ENCODE measurements around the gene DNAJC13. TPM values are rescaled to one million over a fixed set of nuclear protein-coding genes. Genes with fewer than 3 reads are reported as not detected.

Gene DNAJC13
- total and polyA plus RNA-seq, 2 donors (not counting 1 experiment from before 2014, with no cell fraction given) = 9.7 to 51.1 TPM

GRCh38 chr3:132519914-132520313 lies 102.6 kb downstream of the DNAJC13 start:
- CTCF ChIA-PET = interaction anchor here (0.6 to 1.7 kb wide), 2 partner anchors 16 to 923 kb away, joined by 3 to 4 read pairs; no protein-coding TSS in a partner anchor
- POLR2A ChIA-PET = no interaction called here
- DNase-seq (no peak), ATAC-seq (ENCODE audit: low read depth) (no peak)
- H3K79me2 ChIP-seq (ENCODE audit: control insufficient read depth, insufficient read depth, low read length) = no peaks in the 10 kb centered on the region
- H3K9ac ChIP-seq (ENCODE audit: low read length) = no peak overlapping the region
- no peak overlapping the region for H3K4me3 Mint-ChIP-seq
- no peaks in the 10 kb centered on the region for H3K4me1 Mint-ChIP-seq
- WGBS (ENCODE audit: insufficient coverage) = 93% methylated on average over 3 of the region's 5 CpGs
- H3K9me3 ChIP-seq (ENCODE audit: control extremely low read depth in 1 of 3, control insufficient read depth in 2 of 3, insufficient read depth in 1 of 3, low read length in 2 of 3) = no peaks in the 10 kb centered on the region
- H3K27ac ChIP-seq (ENCODE audit: low read length in 2 of 2) = no peak overlapping the region
- TF ChIP-seq, protein P1, sequence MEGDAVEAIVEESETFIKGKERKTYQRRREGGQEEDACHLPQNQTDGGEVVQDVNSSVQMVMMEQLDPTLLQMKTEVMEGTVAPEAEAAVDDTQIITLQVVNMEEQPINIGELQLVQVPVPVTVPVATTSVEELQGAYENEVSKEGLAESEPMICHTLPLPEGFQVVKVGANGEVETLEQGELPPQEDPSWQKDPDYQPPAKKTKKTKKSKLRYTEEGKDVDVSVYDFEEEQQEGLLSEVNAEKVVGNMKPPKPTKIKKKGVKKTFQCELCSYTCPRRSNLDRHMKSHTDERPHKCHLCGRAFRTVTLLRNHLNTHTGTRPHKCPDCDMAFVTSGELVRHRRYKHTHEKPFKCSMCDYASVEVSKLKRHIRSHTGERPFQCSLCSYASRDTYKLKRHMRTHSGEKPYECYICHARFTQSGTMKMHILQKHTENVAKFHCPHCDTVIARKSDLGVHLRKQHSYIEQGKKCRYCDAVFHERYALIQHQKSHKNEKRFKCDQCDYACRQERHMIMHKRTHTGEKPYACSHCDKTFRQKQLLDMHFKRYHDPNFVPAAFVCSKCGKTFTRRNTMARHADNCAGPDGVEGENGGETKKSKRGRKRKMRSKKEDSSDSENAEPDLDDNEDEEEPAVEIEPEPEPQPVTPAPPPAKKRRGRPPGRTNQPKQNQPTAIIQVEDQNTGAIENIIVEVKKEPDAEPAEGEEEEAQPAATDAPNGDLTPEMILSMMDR (IDR thresholded peaks at IDR 0.05) = no peak
- TF ChIP-seq EZH2 (IDR thresholded peaks at IDR 0.05; ENCODE audit: borderline replicate concordance, insufficient read depth, low read depth, low read length, poor library complexity, severe bottlenecking) = no peak
- no peaks in the 10 kb centered on the region for H3K27me3 Mint-ChIP-seq
- no peaks in the 10 kb centered on the region for H4K20me1 ChIP-seq (ENCODE audit: control insufficient read depth, insufficient read depth, low read length, poor library complexity, severe bottlenecking)
- H3K4me1 ChIP-seq (ENCODE audit: control insufficient read depth in 2 of 2, insufficient read depth in 2 of 2, low read length in 2 of 2) = no peaks in the 10 kb centered on the region
- H3K27me3 ChIP-seq (replicated peaks in 1 of 4; ENCODE audit: control extremely low read depth in 1 of 4, control insufficient read depth in 3 of 4, insufficient read depth in 4 of 4, low read length in 3 of 4) = no peaks in the 10 kb centered on the region
- H2AFZ ChIP-seq (ENCODE audit: insufficient read depth, low read depth, low read length, poor library complexity, severe bottlenecking) = no peak overlapping the region
- no peak overlapping the region for H3K4me2 ChIP-seq (replicated peaks; ENCODE audit: low read depth, low read length, poor library complexity, severe bottlenecking)
- no peak overlapping the region for H3K27ac Mint-ChIP-seq
- intact Hi-C loops (cut with micrococcal nuclease) = no loop called here
- no peaks in the 10 kb centered on the region for H3K9me3 Mint-ChIP-seq (ENCODE audit: insufficient read depth)
- no peak overlapping the region for H3K4me3 ChIP-seq (ENCODE audit: control extremely low read depth in 1 of 5, extremely low read depth in 1 of 5, insufficient read depth in 1 of 5, low read depth in 2 of 5, low read length in 4 of 5)
- H3K36me3 ChIP-seq (replicated peaks in 1 of 2; ENCODE audit: control extremely low read depth in 1 of 2, control insufficient read depth in 1 of 2, extremely low read depth in 1 of 2, insufficient read depth in 2 of 2, low read length in 1 of 2) = peaks cover 20 to 82% of the 10 kb centered on the region in 2 experiments

DNA sequence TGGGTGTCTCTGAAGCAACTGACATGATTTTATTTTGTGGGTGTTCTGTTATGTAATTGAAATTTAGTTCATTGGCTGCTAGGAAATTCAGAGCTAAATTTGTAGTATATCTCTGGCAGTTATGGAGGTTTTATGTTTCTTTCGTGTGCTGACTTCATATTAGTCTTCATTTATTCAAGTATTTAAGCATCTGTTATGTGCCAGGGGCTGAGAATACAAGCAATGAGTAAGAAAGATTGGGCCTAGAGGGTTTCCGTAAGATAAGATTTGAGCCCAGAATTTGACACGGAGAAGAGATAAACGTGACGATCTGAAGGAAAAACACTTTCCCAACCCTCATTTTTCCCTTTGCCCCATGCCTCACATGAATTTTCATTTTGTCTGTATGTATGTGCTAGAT lies 104.6 kb downstream of the DNAJC13 start:
- CTCF ChIA-PET = interaction anchor here (2.3 kb wide), 1 partner anchor 14 kb away, joined by 7 read pairs; no protein-coding TSS in a partner anchor
- Mint-ChIP-seq H3K4me1 (no peaks in the 10 kb centered on the region), H3K27ac (no peak overlapping the region), H3K4me3 (no peak overlapping the region), H3K27me3 (no peaks in the 10 kb centered on the region), H3K9me3 (ENCODE audit: insufficient read depth) (no peaks in the 10 kb centered on the region)
- intact Hi-C loops (cut with micrococcal nuclease) = no loop called here
- POLR2A ChIA-PET = no interaction called here
- Histone ChIP-seq H2AFZ (ENCODE audit: insufficient read depth, low read depth, low read length, poor library complexity, severe bottlenecking) (no peak overlapping the region), H3K4me2 (replicated peaks; ENCODE audit: low read depth, low read length, poor library complexity, severe bottlenecking) (no peak overlapping the region), H3K9ac (ENCODE audit: low read length) (no peak overlapping the region), H3K79me2 (ENCODE audit: control insufficient read depth, insufficient read depth, low read length) (no peaks in the 10 kb centered on the region), H3K9me3 (ENCODE audit: control extremely low read depth in 1 of 3, control insufficient read depth in 2 of 3, insufficient read depth in 1 of 3, low read length in 2 of 3) (no peaks in the 10 kb centered on the region), H4K20me1 (ENCODE audit: control insufficient read depth, insufficient read depth, low read length, poor library complexity, severe bottlenecking) (no peaks in the 10 kb centered on the region), H3K27me3 (replicated peaks in 1 of 4; ENCODE audit: control extremely low read depth in 1 of 4, control insufficient read depth in 3 of 4, insufficient read depth in 4 of 4, low read length in 3 of 4) (no peaks in the 10 kb centered on the region), H3K27ac (ENCODE audit: low read length in 2 of 2) (no peak overlapping the region), H3K4me1 (ENCODE audit: control insufficient read depth in 2 of 2, insufficient read depth in 2 of 2, low read length in 2 of 2) (no peaks in the 10 kb centered on the region), H3K4me3 (ENCODE audit: control extremely low read depth in 1 of 5, extremely low read depth in 1 of 5, insufficient read depth in 1 of 5, low read depth in 2 of 5, low read length in 4 of 5) (no peak overlapping the region), H3K36me3 (replicated peaks in 1 of 2; ENCODE audit: control extremely low read depth in 1 of 2, control insufficient read depth in 1 of 2, extremely low read depth in 1 of 2, insufficient read depth in 2 of 2, low read length in 1 of 2) (peaks cover 15 to 80% of the 10 kb centered on the region in 2 experiments)
- WGBS (ENCODE audit: insufficient coverage) = no CpG with 5 or more reads among the region's 5 CpGs
- DNase-seq = no peak
- no peak for TF ChIP-seq EZH2 (IDR thresholded peaks at IDR 0.05; ENCODE audit: borderline replicate concordance, insufficient read depth, low read depth, low read length, poor library complexity, severe bottlenecking)
- TF ChIP-seq, protein P1 (IDR thresholded peaks at IDR 0.05) = no peak
- ATAC-seq (ENCODE audit: low read depth) = no peak
